MM.1S (cell line): ENCODE data around the gene NDUFS6.

Experiments
- DNase-seq: peaks from one replicate; pipeline ENCODE4 v3.0.0-alpha.2; 2015
- H2AFZ ChIP-seq: fragments of 300-600 bp; sonication (generic); 2 replicates; pipeline ENCODE4 v1.6.0; 2016; ENCODE audit warnings: antibody characterized with exemption, low read length
- H3F3A ChIP-seq: fragments of 300-600 bp; sonication (generic); 2 replicates; pipeline ENCODE4 v1.6.1; 2016; ENCODE audit warnings: mild to moderate bottlenecking, antibody characterized with exemption, low read length, moderate library complexity, mixed read lengths; ENCODE audit not compliant: insufficient read depth
- H3K27ac ChIP-seq: fragments of 300-600 bp; sonication (generic); 2 replicates; pipeline ENCODE4 v1.5.1; 2016; ENCODE audit warnings: mild to moderate bottlenecking, low read length
- H3K27me3 ChIP-seq: fragments of 300-600 bp; sonication (generic); replicated peaks from 2 replicates; pipeline ENCODE4 v1.6.0; 2016; ENCODE audit warnings: low read length; ENCODE audit not compliant: insufficient read depth
- H3K36me3 ChIP-seq: fragments of 300-600 bp; sonication (generic); replicated peaks from 2 replicates; pipeline ENCODE4 v1.6.1; 2016; ENCODE audit warnings: mild to moderate bottlenecking, low read length, mixed read lengths; ENCODE audit not compliant: insufficient read depth
- H3K4me1 ChIP-seq: fragments of 300-600 bp; sonication (generic); 2 replicates; pipeline ENCODE4 v1.6.1; 2016; ENCODE audit warnings: low read length, mixed read lengths
- H3K4me2 ChIP-seq: fragments of 300-600 bp; sonication (generic); 2 replicates; pipeline ENCODE4 v1.6.0; 2016; ENCODE audit warnings: low read depth, low read length
- H3K4me3 ChIP-seq: fragments of 300-600 bp; sonication (generic); 2 replicates; pipeline ENCODE4 v1.5.1; 2016; ENCODE audit warnings: low read length, mixed read lengths
- H3K79me2 ChIP-seq: fragments of 300-600 bp; sonication (generic); 2 replicates; pipeline ENCODE4 v1.6.1; 2016; ENCODE audit warnings: mixed run types, low read length, mixed read lengths
- H3K9ac ChIP-seq: fragments of 300-600 bp; sonication (generic); 2 replicates; pipeline ENCODE4 v1.6.1; 2016; ENCODE audit warnings: low read length, mixed read lengths
- H3K9me2 ChIP-seq: fragments of 300-600 bp; sonication (generic); replicated peaks from 2 replicates; pipeline ENCODE4 v1.6.1; 2016; ENCODE audit warnings: mild to moderate bottlenecking, low read length, mixed read lengths; ENCODE audit not compliant: insufficient read depth
- H3K9me3 ChIP-seq: fragments of 300-600 bp; sonication (generic); replicated peaks from 2 replicates; pipeline ENCODE4 v1.6.1; 2016; ENCODE audit warnings: mild to moderate bottlenecking, low read length, mixed read lengths; ENCODE audit not compliant: insufficient read depth
- H4K20me1 ChIP-seq: fragments of 300-600 bp; sonication (generic); 2 replicates; pipeline ENCODE4 v1.6.1; 2016; ENCODE audit warnings: mild to moderate bottlenecking, low read length, moderate library complexity, mixed read lengths; ENCODE audit not compliant: insufficient read depth
- EZH2 ChIP-seq: fragments of 300-600 bp; sonication (generic); optimal IDR thresholded peaks from 2 replicates; pipeline ENCODE3; 2017; ENCODE audit warnings: low read depth, mild to moderate bottlenecking, antibody characterized with exemption, low read length, mixed read lengths
- EZH2phosphoT487 ChIP-seq: fragments of 300-600 bp; sonication (generic); IDR thresholded peaks from 2 replicates; pipeline ENCODE4 v1.6.1; 2018; ENCODE audit warnings: antibody characterized with exemption, low read length
- TF ChIP-seq, protein P1 (sequence below): fragments of 300-600 bp; sonication (generic); IDR thresholded peaks from 2 replicates; pipeline ENCODE4 v1.5.1; 2016; ENCODE audit warnings: antibody characterized with exemption, low read length, mixed read lengths

Gene NDUFS6

DNA sequence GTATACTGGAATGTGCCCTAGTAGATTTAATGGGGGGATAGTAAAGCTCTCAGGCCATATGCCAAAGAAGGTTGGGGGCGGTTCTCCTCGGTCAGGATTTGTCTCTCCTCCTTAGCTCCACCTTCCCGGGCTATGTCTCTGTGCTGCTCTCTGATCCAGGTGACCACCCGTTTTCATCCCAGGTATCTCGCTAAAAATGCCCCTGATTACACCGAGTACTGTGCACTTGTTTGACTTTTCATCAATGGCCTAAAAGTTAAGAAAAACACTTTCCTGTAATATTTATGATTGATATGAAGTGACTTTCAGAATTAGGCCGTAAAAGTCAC is 724 bp downstream of the NDUFS6 start:
- peak overlapping the region; percentile 81 for H2AFZ ChIP-seq
- H3K9me3 ChIP-seq: no peaks in the 10 kb centered on the region
- H3K27ac ChIP-seq: peak overlapping the region; percentile 74; the same call in 1 of the 2 replicates
- no peaks in the 10 kb centered on the region for H3K9me2 ChIP-seq
- peaks cover 94% of the 10 kb centered on the region for H3K79me2 ChIP-seq
- no peaks in the 10 kb centered on the region for H3K27me3 ChIP-seq
- peak overlapping the region; percentile 98 for H3K4me3 ChIP-seq
- H3F3A ChIP-seq: peaks cover 20% of the 10 kb centered on the region
- peak; percentile 35 for DNase-seq
- 0 out of 2 replicates have a peak, but pooled peaks cover 3% of the 10 kb centered on the region for H3K4me1 ChIP-seq
- H4K20me1 ChIP-seq: no peaks in the 10 kb centered on the region
- H3K36me3 ChIP-seq: peaks cover 22% of the 10 kb centered on the region
- peak overlapping the region; percentile 95 for H3K9ac ChIP-seq
- H3K4me2 ChIP-seq: peak overlapping the region; percentile 84
- TF ChIP-seq, protein P1, sequence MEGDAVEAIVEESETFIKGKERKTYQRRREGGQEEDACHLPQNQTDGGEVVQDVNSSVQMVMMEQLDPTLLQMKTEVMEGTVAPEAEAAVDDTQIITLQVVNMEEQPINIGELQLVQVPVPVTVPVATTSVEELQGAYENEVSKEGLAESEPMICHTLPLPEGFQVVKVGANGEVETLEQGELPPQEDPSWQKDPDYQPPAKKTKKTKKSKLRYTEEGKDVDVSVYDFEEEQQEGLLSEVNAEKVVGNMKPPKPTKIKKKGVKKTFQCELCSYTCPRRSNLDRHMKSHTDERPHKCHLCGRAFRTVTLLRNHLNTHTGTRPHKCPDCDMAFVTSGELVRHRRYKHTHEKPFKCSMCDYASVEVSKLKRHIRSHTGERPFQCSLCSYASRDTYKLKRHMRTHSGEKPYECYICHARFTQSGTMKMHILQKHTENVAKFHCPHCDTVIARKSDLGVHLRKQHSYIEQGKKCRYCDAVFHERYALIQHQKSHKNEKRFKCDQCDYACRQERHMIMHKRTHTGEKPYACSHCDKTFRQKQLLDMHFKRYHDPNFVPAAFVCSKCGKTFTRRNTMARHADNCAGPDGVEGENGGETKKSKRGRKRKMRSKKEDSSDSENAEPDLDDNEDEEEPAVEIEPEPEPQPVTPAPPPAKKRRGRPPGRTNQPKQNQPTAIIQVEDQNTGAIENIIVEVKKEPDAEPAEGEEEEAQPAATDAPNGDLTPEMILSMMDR: no peak
- no peak for TF ChIP-seq EZH2phosphoT487
- no peak for TF ChIP-seq EZH2

- H3K9ac ChIP-seq: no peak overlapping the region
- peaks cover 20% of the 10 kb centered on the region for H3F3A ChIP-seq
- H3K4me2 ChIP-seq: no peak overlapping the region
- H3K27me3 ChIP-seq: no peaks in the 10 kb centered on the region
- H4K20me1 ChIP-seq: no peaks in the 10 kb centered on the region
- peaks cover 21% of the 10 kb centered on the region for H3K36me3 ChIP-seq
- H3K9me3 ChIP-seq: no peaks in the 10 kb centered on the region
- no peak for DNase-seq
- no peak overlapping the region for H2AFZ ChIP-seq
- H3K27ac ChIP-seq: no peak overlapping the region
- TF ChIP-seq, protein P1: no peak
- TF ChIP-seq EZH2phosphoT487 (no peak), EZH2 (no peak)
- no peaks in the 10 kb centered on the region for H3K9me2 ChIP-seq
- no peak overlapping the region for H3K4me3 ChIP-seq
- H3K79me2 ChIP-seq: peaks cover 94% of the 10 kb centered on the region
- H3K4me1 ChIP-seq: 0 out of 2 replicates have a peak, but pooled peaks cover 3% of the 10 kb centered on the region
Measured at GRCh38 chr5:1803192-1803591, 2.0 kb downstream of the NDUFS6 start.

DNA sequence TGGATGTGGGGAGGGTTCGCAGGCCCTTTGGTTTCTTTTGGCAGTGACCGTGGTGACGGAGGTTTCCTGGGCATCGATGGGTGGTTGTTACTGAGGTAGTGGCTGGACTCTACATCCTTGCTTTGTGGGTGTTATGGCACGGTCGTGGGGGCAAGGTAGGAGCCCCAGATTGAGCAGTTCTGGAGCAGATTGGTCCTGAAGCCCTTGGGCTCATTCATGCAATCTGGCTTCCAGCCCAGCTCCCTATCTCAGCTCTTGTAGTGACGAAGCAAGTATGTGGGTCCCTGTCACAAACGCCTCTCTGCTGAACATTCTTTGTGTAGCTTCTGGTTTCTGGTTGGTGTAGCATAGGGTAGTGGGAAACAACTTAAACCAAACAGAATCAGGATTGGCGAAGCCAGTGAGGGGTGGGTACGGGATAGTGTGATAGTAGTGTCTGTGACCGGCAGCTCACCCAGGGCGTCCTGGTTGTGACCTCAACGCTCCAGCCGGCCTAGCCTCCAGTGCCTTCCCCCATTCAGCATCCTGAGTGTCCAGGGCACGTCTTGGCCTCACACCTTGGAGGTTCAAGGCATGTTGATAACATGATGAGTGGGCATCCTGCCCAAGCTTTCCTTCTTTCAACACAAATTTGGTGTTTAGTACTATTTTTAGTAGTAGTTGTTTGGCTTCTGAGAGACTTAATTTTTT is 2.9 kb downstream of the NDUFS6 start:
- H3K36me3 ChIP-seq: peaks cover 21% of the 10 kb centered on the region
- peaks cover 20% of the 10 kb centered on the region for H3F3A ChIP-seq
- no peak overlapping the region for H3K4me2 ChIP-seq
- DNase-seq: no peak
- no peaks in the 10 kb centered on the region for H3K9me2 ChIP-seq
- H3K4me1 ChIP-seq: 0 out of 2 replicates have a peak, but pooled peaks cover 3% of the 10 kb centered on the region
- TF ChIP-seq EZH2phosphoT487 (no peak), EZH2 (no peak)
- TF ChIP-seq, protein P1: no peak
- H2AFZ ChIP-seq: no peak overlapping the region
- H3K27ac ChIP-seq: no peak overlapping the region
- H3K27me3 ChIP-seq: no peaks in the 10 kb centered on the region
- H3K79me2 ChIP-seq: peaks cover 93% of the 10 kb centered on the region
- H4K20me1 ChIP-seq: no peaks in the 10 kb centered on the region
- no peaks in the 10 kb centered on the region for H3K9me3 ChIP-seq
- H3K4me3 ChIP-seq: no peak overlapping the region
- no peak overlapping the region for H3K9ac ChIP-seq
